Cardiac fibroblast (primary cell): ENCODE measurements around the gene ADGRL2.

ENCODE experiments used
- DNase-seq, 2 donors: peaks; one replicate each; pipeline versions ENCODE4 v3.0.0 to v3.0.0-alpha.2; 2010; ENCODE audit warnings: low read depth in 2 of 2
- H3K4me3 ChIP-seq, 2 donors: replicated peaks in 1 of 2; 1 replicate in 1 of 2; 2 replicates in 1 of 2; pipeline ENCODE4 v1.5.1; 2011; ENCODE audit warnings: low read depth in 2 of 2, low read length in 2 of 2, mild to moderate bottlenecking in 2 of 2, moderate library complexity in 1 of 2
- TF ChIP-seq, protein P1 (sequence below): IDR thresholded peaks from one replicate; pipeline ENCODE4 v1.5.1; 2011; ENCODE audit warnings: low read depth, mild to moderate bottlenecking, low read length, inconsistent platforms

Gene ADGRL2

DNA sequence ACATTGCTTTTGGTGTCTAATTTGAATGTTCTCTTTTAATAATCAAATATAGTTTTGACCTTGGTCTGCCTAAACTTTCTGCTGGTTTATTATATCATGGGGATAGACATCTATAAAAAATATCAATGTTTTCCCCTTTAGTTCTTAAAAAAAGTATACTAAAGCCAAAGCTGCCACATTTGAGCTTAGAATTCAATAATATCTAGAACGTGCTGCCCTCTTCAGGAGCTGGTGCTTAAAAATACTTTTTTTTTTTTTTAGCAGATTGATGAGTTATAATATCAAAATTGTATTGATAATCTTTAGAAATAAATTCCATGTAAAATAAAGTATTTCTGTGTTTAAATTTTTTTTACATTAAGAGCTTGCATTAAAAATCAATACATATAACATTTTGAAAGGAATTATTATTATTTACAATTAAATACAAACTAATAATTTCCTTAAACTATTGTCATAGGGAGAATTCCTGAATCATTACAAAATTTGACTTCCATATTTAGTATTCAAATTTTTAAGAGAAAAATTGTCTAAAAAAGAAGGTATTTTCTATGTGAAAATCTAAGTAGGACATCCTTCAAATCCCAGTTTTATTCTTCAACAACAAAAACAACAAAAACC lies 40.1 kb upstream of the ADGRL2 start:
- peak; percentile 66 to 67 for DNase-seq
- no peak overlapping the region for H3K4me3 ChIP-seq
- TF ChIP-seq, protein P1, sequence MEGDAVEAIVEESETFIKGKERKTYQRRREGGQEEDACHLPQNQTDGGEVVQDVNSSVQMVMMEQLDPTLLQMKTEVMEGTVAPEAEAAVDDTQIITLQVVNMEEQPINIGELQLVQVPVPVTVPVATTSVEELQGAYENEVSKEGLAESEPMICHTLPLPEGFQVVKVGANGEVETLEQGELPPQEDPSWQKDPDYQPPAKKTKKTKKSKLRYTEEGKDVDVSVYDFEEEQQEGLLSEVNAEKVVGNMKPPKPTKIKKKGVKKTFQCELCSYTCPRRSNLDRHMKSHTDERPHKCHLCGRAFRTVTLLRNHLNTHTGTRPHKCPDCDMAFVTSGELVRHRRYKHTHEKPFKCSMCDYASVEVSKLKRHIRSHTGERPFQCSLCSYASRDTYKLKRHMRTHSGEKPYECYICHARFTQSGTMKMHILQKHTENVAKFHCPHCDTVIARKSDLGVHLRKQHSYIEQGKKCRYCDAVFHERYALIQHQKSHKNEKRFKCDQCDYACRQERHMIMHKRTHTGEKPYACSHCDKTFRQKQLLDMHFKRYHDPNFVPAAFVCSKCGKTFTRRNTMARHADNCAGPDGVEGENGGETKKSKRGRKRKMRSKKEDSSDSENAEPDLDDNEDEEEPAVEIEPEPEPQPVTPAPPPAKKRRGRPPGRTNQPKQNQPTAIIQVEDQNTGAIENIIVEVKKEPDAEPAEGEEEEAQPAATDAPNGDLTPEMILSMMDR = peak; percentile 41

DNA sequence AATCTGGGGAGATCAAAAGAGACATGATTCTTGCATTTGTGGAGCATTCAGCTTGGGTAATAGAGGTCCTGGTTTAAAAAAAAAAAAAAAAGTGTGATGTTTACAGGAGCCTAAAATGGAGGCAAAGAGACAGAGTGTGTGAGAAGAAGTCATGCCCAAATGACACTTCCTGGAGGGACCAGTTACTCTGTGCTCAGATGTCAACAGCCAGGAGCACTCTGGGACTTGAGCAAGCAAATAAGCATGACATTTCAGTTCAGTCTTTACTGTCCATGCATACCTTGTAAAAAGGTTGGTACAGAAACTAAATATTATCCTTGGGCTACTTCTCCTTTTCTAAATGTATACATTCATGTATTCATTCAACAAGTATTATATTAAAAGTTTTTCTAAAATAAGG lies 25.2 kb upstream of the ADGRL2 start:
- no peak for DNase-seq
- no peak overlapping the region for H3K4me3 ChIP-seq
- TF ChIP-seq, protein P1 = no peak

DNA sequence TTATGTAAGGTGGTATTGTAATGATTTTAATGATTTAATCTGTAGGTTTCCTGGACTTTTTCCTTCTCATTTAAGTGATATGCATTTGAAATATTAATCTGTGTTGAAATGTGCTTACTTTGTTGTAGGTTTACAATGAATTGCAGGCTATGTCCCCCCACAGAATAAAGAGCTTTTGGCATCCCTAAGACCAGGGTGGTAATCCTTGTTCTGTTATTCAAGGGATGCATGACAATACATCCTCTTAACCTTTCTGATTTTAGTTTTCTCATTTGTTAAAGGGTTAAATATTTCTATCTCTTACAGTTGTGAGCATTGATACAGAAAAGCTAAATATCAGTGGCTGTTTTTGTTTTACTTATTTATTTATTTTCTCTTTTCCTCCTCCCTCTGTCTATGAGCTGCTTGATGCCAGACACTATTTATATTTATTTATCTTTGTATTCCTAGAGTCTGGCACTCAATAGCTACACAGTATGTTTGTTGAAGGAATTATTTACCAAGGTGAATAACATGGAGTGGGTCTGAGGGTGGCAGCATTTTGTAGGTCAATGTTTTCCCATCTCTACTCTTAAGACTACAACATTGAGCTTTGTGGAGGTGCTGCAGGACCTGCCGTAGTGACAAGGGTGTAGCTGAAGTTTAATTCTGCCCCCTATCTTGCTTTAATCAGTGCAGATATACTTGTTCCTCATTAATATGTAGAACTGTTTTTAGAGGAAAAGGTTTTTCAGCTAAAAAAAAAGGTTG lies 19.9 kb upstream of the ADGRL2 start:
- no peak overlapping the region for H3K4me3 ChIP-seq
- TF ChIP-seq, protein P1 = no peak
- DNase-seq = no peak

DNA sequence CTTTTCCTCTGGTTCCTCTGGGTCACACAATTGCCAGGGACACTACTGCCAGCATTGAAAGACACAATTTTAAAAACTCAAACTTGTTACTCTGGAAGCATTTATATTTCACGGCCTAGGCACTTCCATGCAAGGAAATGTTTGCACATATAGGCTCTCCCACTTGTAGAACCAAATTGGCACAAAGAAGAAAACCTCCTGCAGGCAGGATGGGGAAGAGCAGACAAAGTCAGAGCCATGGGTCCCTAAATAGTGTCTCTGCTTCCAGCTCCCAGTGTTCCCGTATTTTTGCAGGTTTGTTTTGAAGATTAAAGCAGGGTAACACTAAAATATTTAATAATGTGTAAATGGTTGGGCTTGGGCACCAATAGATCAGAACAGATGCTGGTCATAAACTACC lies 19.0 kb upstream of the ADGRL2 start:
- TF ChIP-seq, protein P1 = no peak
- H3K4me3 ChIP-seq = no peak overlapping the region
- DNase-seq = no peak

DNA sequence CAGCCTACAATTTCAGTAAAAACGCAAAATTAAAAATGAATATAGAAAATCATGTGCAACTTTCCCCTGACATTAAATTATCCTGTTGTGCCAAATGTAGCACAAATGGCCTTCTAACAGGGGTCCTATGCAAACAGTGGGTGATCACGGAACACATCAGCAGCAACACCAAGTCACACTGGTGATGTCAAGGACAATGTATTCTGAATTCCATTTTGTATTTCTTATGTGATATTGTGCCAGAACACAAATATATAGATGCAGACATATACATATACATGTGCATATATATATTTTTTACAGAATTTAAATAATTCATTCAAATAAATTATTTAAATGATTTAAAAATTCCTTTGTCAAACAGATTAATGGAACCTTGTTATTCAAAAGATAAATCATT lies 8.6 kb upstream of the ADGRL2 start:
- no peak for DNase-seq
- TF ChIP-seq, protein P1 = no peak
- H3K4me3 ChIP-seq = no peak overlapping the region

DNA sequence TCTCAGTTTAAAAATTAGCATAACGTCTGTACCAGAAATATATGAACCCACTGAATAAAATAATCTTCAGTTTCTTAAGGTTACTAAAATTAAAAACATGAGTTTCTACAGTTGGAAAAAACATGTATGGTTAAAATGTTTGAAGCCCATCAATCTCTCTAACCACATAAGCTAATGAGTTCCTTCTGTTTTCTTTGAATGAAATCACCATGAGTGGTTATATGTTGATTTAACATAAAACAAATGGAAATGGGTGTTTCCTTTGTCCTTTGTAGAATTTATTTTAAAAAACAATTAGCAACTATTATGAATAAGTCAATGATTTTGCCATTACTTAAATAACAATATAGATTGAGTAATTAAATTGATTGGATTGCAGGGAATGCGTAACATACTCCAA lies 3.0 kb upstream of the ADGRL2 start:
- no peak for DNase-seq
- no peak overlapping the region for H3K4me3 ChIP-seq
- TF ChIP-seq, protein P1 = no peak
